Cardiac muscle cell (in vitro differentiated cells and primary cell): ENCODE measurements around the gene OBSCN. TPM values are rescaled to one million over a fixed set of nuclear protein-coding genes. Genes with fewer than 3 reads are reported as not detected.

Source experiments
- DNase-seq, 2 donors: peaks; one replicate each; pipeline versions ENCODE4 v3.0.0 to v3.0.0-alpha.2; 2010 to 2017; ENCODE audit warnings: low read depth in 1 of 2, low spot score in 1 of 2
- H3K27ac ChIP-seq: fragments of 200-600 bp; sonication (generic); 2 replicates; pipeline ENCODE4 v1.5.1; 2016
- H3K27me3 ChIP-seq: fragments of 200-600 bp; sonication (generic); 2 replicates; pipeline ENCODE4 v1.6.0; 2016; ENCODE audit warnings: control low read depth
- H3K36me3 ChIP-seq: fragments of 200-600 bp; sonication (generic); 2 replicates; pipeline ENCODE4 v1.5.1; 2016; ENCODE audit warnings: control low read depth
- H3K4me1 ChIP-seq: fragments of 200-600 bp; sonication (generic); 2 replicates; pipeline ENCODE4 v1.8.1; 2017; ENCODE audit warnings: low read depth, mild to moderate bottlenecking, mixed run types
- H3K4me3 ChIP-seq: fragments of 200-600 bp; sonication (generic); 2 replicates; pipeline ENCODE4 v1.5.1; 2016; ENCODE audit warnings: mild to moderate bottlenecking
- H3K9me3 ChIP-seq: fragments of 200-600 bp; sonication (generic); 2 replicates; pipeline ENCODE4 v1.5.1; 2017; ENCODE audit warnings: low read depth, mild to moderate bottlenecking, control low read depth
- polyA plus RNA-seq: library from polyadenylated mRNA; unstranded; fragments of >200 nt; fragmentation: Nextera tagmentation; extraction: Ambion mirVana; gene quantifications from 2 replicates; pipeline ENCODE4 v1.2.1, GENCODE V29; 2016
- total RNA-seq: library from RNA; depleted of rRNA; stranded (reverse); fragments of >200 nt; gene quantifications from 2 replicates; pipeline ENCODE4 v1.2.3, GENCODE V29; 2016
- TF ChIP-seq, protein P1 (sequence below): IDR thresholded peaks from 2 replicates; pipeline ENCODE4 v1.5.1; 2012; ENCODE audit warnings: low read depth, mild to moderate bottlenecking, low read length

The OBSCN gene
- total and polyA plus RNA-seq, 2 experiments from 2014 or later = 87.1 to 390 TPM

DNA sequence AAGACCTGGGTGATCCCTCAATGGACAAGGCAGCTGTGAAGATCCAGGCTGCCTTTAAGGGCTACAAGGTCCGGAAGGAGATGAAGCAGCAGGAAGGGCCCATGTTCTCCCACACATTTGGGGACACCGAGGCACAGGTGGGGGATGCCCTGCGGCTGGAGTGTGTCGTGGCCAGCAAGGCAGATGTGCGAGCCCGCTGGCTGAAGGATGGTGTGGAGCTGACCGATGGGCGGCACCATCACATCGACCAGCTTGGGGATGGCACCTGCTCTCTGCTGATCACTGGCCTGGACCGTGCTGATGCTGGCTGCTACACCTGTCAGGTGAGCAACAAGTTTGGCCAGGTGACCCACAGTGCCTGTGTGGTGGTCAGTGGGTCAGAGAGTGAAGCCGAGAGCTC lies 113.6 kb downstream of the OBSCN start:
- TF ChIP-seq, protein P1, sequence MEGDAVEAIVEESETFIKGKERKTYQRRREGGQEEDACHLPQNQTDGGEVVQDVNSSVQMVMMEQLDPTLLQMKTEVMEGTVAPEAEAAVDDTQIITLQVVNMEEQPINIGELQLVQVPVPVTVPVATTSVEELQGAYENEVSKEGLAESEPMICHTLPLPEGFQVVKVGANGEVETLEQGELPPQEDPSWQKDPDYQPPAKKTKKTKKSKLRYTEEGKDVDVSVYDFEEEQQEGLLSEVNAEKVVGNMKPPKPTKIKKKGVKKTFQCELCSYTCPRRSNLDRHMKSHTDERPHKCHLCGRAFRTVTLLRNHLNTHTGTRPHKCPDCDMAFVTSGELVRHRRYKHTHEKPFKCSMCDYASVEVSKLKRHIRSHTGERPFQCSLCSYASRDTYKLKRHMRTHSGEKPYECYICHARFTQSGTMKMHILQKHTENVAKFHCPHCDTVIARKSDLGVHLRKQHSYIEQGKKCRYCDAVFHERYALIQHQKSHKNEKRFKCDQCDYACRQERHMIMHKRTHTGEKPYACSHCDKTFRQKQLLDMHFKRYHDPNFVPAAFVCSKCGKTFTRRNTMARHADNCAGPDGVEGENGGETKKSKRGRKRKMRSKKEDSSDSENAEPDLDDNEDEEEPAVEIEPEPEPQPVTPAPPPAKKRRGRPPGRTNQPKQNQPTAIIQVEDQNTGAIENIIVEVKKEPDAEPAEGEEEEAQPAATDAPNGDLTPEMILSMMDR = no peak
- Histone ChIP-seq H3K36me3 (peaks cover 70% of the 10 kb centered on the region), H3K27ac (no peak overlapping the region), H3K27me3 (no peaks in the 10 kb centered on the region), H3K9me3 (no peaks in the 10 kb centered on the region), H3K4me3 (no peak overlapping the region), H3K4me1 (no peaks in the 10 kb centered on the region)
- no peak for DNase-seq

DNA sequence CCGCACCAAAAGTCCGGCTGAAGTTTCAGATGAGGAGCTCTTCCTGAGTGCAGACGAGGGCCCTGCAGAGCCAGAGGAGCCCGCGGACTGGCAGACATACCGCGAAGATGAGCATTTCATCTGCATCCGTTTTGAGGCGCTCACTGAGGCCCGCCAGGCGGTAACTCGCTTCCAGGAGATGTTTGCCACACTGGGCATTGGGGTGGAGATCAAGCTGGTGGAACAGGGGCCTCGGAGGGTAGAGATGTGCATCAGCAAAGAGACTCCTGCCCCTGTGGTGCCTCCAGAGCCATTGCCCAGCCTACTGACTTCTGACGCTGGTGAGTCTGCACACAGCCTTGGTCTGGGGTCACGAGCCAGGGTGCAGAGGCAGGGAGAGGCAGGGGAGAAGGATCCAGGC lies 114.1 kb downstream of the OBSCN start:
- Histone ChIP-seq H3K27ac (no peak overlapping the region), H3K4me1 (peaks cover 2% of the 10 kb centered on the region), H3K9me3 (no peaks in the 10 kb centered on the region), H3K36me3 (peaks cover 74% of the 10 kb centered on the region), H3K27me3 (no peaks in the 10 kb centered on the region), H3K4me3 (no peak overlapping the region)
- TF ChIP-seq, protein P1 = no peak
- DNase-seq = no peak

DNA sequence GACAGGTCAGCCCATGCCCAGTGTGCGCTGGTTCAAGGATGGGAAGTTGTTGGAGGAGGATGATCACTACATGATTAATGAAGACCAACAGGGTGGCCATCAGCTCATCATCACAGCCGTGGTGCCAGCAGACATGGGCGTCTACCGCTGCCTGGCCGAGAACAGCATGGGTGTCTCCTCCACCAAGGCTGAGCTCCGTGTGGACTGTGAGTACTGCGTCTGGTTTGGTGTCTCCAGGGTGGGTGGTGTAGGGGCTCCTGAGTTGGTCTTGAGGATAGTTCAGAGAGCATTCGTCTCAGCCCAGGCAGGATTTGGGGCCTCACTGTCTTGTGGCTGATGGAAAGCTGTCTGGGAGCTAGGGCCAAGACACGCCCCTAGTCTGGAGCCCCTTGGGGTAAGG lies 115.6 kb downstream of the OBSCN start:
- Histone ChIP-seq H3K27me3 (no peaks in the 10 kb centered on the region), H3K9me3 (no peaks in the 10 kb centered on the region), H3K36me3 (peaks cover 77% of the 10 kb centered on the region), H3K27ac (no peak overlapping the region), H3K4me3 (no peak overlapping the region), H3K4me1 (peaks cover 10% of the 10 kb centered on the region)
- no peak for DNase-seq
- TF ChIP-seq, protein P1 = no peak

DNA sequence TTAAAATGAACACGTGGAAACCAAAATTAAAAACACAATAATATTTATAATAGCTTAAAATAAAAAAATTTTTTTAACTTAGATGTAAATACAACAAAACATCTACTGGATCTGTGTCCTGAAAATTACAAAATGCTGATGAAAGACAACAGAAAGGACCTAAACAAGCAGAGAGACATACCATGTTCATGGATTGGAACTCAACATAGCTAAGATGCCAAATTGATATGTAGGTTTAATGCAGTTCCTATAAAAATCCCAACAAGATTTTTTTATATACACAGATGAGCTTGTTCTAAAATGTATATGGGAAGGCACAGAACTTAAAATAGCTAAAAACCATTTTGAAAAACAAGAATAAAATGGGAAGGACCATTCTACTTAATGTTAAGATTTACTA lies 117.4 kb downstream of the OBSCN start:
- Histone ChIP-seq H3K4me3 (no peak overlapping the region), H3K9me3 (no peaks in the 10 kb centered on the region), H3K27ac (no peak overlapping the region), H3K27me3 (no peaks in the 10 kb centered on the region), H3K4me1 (peaks cover 27% of the 10 kb centered on the region), H3K36me3 (peaks cover 67% of the 10 kb centered on the region)
- TF ChIP-seq, protein P1 = no peak
- no peak for DNase-seq

DNA sequence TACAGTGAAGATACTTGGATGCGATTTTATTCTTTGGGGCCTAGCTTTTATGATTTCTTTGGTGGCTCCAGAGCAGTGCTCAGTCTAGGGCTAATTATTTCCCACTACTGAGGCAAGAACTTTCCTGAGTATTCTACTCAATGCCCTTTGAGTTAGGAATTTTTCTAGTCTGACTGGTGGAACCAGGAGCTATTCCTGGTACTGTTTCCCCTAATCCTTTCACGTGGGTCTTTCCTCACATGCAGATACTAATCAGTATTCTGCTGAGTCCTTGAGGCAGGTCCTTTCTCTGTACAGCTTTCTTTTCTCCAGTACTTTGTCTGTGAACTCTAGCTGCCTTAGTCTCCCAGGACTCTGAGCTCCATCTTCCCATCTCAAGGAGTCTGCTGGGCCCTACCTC lies 122.0 kb downstream of the OBSCN start:
- Histone ChIP-seq H3K27ac (peak overlapping the region; percentile 88), H3K4me1 (peaks cover 28% of the 10 kb centered on the region), H3K9me3 (no peaks in the 10 kb centered on the region), H3K36me3 (peaks cover 47% of the 10 kb centered on the region), H3K27me3 (no peaks in the 10 kb centered on the region), H3K4me3 (no peak overlapping the region)
- TF ChIP-seq, protein P1 = no peak
- DNase-seq = peak in 1 of 2 donors; percentile 45
